ENCODE measurements around the gene AIF1L.

The AIF1L gene

GRCh38 chr9:131096269-131097125 is at the start of gene AIF1L:
Gene AIF1L (plus strand): TSS chr9:131096531. CDS start chr9:131096630, 99 bp downstream.
- peak within 1 kb of the TSS; percentile 28 for H3K4me3 ChIP-seq (ENCODE audit: low read depth, low read length)
- no peak for DNase-seq (ENCODE audit: low read depth)

DNA sequence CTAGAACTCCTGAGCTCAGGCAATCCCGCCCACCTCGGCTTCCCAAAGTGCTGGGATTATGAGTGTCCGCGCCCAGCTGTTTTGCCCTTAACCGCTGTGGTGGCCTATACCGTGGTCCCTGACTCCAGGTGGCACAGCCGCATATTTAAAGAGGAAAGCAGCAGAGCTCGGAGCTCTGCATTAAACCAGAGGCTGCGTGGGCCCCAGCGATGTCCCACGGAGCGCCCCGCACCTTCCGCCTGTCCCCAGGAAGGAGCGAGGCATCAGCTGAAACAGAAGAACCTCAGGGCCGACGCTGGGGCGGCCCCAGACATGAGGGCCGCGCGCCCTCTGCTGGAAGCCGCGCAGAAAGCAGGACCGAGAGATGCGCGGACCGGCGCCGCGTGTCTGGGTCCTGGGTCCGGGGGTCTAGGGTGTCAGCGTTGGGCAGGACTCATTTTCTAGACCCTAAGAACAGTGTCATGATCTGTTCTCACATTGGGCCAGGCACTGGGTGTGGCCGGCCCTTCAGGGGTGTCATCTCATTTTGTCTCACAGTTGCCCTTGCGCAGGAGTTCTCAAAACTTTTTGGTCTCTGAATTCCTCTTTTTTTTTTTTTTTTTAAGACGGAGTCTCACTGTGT is 49.6 kb upstream of the AIF1L start:
- H3K4me3 ChIP-seq (ENCODE audit: low read depth, low read length): no peak overlapping the region
- no peak for DNase-seq (ENCODE audit: low read depth)

- H3K4me3 ChIP-seq (ENCODE audit: low read depth, low read length): no peak overlapping the region
- no peak for DNase-seq (ENCODE audit: low read depth)
Measured at GRCh38 chr9:131048332-131048731, 48.0 kb upstream of the AIF1L start.

- no peak overlapping the region for H3K4me3 ChIP-seq (ENCODE audit: low read depth, low read length)
- no peak for DNase-seq (ENCODE audit: low read depth)
Measured at GRCh38 chr9:131048820-131049219, 47.5 kb upstream of the AIF1L start.

- no peak for DNase-seq (ENCODE audit: low read depth)
- no peak overlapping the region for H3K4me3 ChIP-seq (ENCODE audit: low read depth, low read length)
Measured at GRCh38 chr9:131049829-131050715, 46.3 kb upstream of the AIF1L start.

DNA sequence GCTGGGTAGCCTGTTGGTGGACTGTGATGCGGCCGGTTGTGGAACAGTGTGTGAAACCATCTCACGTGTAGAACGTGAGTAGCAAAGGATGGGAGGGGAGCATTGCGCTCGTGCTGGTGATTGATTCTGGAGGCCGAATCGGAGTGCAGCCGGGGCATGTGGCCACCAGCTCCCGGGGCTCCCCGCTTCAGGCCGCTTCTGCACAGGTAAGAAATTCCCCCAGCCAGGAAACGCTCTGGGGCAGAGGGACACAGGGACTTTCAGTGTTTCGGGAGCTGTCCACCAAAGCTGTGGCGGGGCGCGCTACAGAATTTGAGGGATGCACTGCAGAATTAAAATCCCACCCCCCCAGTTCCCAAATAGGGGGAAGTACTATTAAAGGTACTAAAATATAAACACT is 45.5 kb upstream of the AIF1L start:
- no peak for DNase-seq (ENCODE audit: low read depth)
- H3K4me3 ChIP-seq (ENCODE audit: low read depth, low read length): no peak overlapping the region

DNA sequence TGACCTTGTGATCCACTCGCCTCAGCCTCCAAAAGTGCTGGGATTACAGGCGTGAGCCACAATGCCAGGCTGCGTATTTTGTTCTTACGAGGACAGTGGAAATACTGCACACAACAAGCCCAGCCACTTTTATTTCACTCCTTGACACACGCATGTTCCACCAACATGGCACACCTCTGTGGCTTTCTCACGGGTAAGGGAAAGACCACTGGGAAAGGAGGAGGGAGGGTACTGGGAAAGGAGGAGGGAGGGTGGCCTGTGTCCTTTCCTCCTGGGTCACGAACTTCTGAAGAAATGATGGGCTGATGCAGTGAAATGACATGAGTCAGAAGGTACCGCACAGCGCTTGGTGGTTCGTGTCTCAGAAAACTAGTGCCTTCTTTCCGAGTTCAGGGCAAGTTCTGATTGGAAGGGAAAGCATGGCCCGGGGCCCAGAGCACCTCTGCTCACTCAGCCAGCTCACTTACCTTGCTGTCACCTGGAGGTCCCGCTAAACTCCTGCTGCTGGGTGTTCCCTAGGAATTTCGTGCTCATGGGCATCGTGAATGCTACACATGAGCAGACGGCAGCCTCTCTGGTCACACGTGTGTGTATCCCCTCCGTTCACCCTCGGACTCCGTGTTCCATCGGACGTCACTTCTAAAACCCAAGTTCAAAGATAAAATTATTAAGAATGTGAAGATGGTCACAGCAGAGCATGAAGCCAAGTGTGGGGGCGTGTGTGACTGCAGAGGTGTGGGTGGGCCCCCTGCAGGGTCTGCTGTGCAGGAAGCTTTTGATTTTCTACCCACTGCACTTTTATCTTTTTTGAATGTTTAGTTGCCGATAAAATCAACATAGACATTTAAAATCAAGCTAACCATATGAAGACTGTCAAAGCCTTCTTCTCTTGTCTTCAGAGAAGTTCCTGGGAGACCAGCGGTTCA is 44.5 kb upstream of the AIF1L start:
- H3K4me3 ChIP-seq (ENCODE audit: low read depth, low read length): no peak overlapping the region

GRCh38 chr9:131053896-131054295 is 42.4 kb upstream of the AIF1L start:
- no peak overlapping the region for H3K4me3 ChIP-seq (ENCODE audit: low read depth, low read length)
- no peak for DNase-seq (ENCODE audit: low read depth)

More for the DNA sequence above, 44.5 kb upstream of the AIF1L start:
- DNase-seq (ENCODE audit: low read depth): no peak

- DNase-seq (ENCODE audit: low read depth): no peak
- H3K4me3 ChIP-seq (ENCODE audit: low read depth, low read length): no peak overlapping the region
Measured at GRCh38 chr9:131056781-131057506, 39.4 kb upstream of the AIF1L start.

DNA sequence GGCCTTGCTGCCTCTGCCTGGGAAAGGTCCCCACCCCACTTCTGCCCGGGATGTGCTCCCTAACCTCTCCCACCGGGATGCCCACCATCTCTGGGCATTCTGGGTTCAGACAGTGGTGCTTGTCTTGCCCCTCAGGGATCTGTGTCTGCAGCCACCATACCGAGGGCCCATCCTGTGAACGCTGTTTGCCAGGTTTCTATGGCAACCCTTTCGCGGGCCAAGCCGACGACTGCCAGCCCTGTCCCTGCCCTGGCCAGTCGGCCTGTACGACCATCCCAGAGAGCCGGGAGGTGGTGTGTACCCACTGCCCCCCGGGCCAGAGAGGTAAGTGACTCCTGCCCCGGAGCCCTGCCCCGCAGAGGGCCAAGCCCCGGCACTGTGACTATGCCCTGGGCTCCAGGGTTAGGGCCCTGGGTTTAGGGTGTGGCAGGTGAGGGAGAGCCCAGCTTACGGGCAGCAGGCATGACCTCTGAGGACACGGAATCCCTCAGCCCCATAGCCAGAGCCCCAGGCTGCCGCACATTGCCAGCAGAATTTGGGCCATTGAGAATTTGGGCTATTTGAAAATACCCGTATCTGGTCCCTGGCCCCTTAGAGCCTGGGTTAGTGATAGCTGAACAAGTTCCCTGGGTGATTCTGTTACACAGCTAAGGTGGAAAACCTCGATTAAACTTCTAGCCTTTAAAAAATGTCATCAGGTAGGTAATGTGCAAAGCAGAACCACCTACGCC is 35.3 kb upstream of the AIF1L start:
- no peak overlapping the region for H3K4me3 ChIP-seq (ENCODE audit: low read depth, low read length)
- DNase-seq (ENCODE audit: low read depth): no peak

- no peak overlapping the region for H3K4me3 ChIP-seq (ENCODE audit: low read depth, low read length)
- no peak for DNase-seq (ENCODE audit: low read depth)
Measured at GRCh38 chr9:131062969-131063368, 33.4 kb upstream of the AIF1L start.

GRCh38 chr9:131065599-131065998 is 30.7 kb upstream of the AIF1L start:
- no peak overlapping the region for H3K4me3 ChIP-seq (ENCODE audit: low read depth, low read length)
- DNase-seq (ENCODE audit: low read depth): no peak

GRCh38 chr9:131067625-131068024 is 28.7 kb upstream of the AIF1L start:
- no peak overlapping the region for H3K4me3 ChIP-seq (ENCODE audit: low read depth, low read length)
- no peak for DNase-seq (ENCODE audit: low read depth)

- no peak for DNase-seq (ENCODE audit: low read depth)
- no peak overlapping the region for H3K4me3 ChIP-seq (ENCODE audit: low read depth, low read length)
Measured at GRCh38 chr9:131068076-131068816, 28.1 kb upstream of the AIF1L start.

DNA sequence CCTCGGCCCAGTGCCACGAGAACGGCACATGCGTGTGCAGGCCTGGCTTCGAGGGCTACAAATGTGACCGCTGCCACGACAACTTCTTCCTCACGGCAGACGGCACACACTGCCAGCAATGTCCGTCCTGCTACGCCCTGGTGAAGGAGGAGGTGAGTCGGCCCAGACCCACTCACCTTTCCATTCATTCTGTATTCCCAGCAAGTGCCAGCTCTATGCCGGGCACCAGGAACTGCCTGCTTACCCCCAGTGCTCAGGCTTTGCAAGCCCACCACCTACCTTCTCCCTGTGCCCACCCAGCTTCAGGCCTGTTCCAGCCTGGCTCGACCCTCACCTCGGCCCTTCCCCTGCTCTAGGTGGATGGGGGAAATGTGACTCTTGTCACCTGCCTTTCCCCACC is 26.6 kb upstream of the AIF1L start:
- H3K4me3 ChIP-seq (ENCODE audit: low read depth, low read length): no peak overlapping the region
- DNase-seq (ENCODE audit: low read depth): no peak

DNA sequence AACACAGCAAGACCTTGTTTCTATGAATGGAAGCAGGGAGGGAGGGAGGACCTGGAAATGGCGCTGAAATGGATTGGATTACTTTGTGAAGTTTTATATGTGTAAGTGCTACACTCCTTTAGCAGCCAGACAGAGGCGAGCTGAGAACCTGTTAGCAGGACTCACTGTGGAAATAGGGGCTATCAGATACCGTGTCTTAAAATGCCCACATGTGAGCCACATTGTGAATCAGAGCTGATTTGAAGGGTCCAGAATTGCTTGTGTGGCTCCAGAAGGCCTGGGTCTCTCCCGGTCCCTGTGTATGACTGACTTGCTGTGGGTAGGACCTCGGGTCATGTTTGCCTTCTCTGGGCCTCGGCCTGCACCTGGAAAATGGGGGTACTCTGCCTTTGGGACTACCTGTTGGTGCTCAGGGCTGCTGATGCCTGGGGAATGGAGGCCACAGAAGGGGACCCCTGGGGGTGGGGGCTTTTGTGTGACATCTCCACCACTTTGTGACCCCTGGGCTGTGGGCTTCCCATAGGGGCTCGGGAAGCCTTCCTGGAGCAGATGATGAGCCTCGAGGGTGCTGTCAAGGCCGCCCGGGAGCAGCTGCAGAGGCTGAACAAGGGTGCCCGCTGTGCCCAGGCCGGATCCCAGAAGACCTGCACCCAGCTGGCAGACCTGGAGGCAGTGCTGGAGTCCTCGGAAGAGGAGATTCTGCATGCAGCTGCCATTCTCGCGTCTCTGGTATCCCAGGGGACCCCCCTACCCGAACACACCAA is 24.0 kb upstream of the AIF1L start:
- H3K4me3 ChIP-seq (ENCODE audit: low read depth, low read length): no peak overlapping the region
- no peak for DNase-seq (ENCODE audit: low read depth)

Data from skeletal muscle cell (primary cell).